Measurements from ENCODE around the gene CCDC138.

The CCDC138 gene

DNA sequence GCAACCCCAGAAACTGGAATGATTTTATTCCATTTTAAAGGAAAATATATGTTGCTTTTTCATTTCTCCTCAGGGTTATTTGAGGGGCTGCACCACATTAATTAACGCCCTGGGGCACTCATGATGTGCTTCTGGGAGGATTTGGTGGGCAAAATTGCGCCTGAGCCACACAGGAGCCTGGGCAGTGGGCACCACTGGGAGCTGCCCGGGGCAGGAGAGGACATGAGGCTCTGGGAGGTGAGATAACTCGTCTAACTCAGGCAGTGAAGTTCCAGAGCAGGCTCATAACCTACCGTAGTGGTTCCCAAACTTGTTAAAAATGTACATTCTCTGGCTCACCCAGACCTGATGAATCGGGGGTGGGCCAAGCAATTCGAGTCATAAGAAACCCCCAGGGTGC, 134.1 kb downstream of the CCDC138 start:
- no peak for DNase-seq

DNA sequence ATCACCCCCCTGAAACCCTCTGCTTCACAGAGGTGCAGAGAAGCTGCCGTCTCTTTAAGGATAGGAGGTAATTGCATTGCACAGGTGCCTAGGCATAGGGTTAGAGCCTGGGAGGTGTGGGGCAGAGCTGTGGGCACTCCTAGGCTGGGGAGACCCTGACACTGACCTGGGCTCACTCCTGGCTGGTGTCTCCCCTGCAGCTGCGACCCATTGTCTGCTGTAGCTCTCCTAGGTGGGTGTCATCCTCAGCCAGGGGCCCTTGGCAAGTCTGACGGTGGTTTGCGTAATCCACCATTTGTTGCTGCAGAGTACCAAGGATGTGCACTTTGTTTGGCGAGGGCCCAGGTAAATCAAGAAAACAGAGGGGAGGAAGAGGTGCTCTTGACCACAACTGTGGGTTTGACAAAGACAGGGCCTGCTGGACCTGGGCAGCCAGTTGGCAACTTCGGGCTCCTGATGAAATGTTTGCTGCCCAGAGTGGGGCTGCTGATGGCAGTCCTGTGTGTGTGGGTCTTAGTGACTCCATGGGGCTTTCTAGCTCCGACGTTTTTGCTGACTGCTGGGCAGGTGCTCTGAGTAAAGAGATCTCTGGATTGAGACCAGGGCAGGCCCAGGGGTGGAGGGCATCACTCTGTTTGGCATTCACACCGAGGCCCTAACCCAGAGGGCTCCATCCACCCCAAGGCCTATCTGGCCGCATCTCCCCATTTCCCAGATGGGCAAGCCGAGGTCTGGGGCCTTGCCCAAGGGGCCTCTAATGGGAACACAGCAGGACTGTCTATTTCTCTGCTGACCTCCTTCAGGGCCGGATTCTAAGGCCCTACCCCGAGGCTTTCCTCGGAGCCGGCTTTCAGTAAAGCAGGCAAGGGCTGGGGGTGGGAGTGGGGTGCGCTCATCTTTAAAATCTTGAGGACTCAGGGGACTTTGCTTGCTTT, 134.8 kb downstream of the CCDC138 start:
- DNase-seq: no peak

DNA sequence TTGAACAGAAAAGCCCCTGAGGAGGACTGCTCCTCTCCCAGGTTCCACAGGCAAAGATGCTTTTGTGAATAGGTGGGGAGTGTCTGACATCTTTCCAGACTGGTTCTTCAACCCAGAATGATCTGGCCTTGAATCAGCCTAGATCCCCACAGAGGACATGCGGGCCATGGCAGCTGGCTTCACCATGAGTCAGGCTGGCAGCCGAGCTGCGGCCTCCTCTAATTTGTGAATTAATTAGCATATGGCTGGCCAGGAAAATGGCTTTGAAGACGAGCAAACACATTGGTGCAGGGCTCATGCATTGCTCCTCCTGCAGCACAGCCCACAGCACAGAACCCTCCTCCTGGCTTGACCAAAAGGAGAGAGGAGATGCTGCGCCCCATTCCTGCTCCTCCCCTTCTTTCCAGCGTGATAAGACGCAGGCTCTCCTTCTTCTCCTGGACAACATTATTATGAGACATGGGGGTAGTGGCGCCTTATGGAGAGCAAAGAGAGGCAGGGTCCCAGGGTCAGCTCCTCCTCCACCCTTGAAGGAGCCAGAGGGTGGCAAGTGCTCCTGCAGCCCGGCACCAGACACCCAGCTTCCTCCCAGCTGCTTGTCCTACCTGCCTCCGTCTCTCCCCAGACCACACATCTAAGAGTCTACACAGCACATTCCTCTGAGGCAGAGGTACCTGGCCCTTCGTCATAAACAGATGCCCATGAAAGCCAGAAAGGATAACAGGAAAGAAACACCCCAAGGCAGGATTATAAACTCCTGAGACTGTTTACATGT, 135.8 kb downstream of the CCDC138 start:
- DNase-seq: no peak

DNA sequence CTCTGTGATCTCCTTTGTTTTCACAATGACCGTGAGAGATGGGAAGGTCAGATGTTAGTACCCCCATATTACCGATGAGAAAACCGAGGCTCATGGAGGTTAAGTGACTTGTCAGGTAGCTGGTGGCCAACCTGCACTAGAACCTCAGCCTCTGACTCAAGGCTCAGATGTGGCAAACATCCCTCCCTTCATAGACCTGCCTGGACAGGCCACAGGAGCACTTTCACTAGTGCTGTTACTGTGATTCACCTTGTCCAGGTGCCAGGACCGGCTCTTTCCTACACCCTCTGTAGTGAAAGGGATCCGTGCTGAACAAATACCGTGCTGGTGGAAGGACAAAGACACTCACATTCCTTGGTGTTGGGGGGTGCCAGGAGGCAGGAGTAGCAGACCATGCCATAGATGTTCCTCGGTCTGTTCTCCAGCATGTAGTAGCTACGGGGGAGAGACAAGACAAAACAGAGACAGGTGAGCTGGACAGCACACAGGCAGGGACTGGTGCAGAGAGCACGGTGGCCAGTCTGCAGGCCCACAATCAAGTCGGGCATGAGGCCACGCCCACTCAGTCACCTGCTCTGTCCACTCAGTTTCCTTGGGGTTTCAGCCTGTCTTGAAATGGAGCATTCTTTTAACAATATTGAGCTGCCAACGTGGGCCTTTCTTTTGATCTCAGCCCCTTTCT, 136.6 kb downstream of the CCDC138 start:
- no peak for DNase-seq

DNA sequence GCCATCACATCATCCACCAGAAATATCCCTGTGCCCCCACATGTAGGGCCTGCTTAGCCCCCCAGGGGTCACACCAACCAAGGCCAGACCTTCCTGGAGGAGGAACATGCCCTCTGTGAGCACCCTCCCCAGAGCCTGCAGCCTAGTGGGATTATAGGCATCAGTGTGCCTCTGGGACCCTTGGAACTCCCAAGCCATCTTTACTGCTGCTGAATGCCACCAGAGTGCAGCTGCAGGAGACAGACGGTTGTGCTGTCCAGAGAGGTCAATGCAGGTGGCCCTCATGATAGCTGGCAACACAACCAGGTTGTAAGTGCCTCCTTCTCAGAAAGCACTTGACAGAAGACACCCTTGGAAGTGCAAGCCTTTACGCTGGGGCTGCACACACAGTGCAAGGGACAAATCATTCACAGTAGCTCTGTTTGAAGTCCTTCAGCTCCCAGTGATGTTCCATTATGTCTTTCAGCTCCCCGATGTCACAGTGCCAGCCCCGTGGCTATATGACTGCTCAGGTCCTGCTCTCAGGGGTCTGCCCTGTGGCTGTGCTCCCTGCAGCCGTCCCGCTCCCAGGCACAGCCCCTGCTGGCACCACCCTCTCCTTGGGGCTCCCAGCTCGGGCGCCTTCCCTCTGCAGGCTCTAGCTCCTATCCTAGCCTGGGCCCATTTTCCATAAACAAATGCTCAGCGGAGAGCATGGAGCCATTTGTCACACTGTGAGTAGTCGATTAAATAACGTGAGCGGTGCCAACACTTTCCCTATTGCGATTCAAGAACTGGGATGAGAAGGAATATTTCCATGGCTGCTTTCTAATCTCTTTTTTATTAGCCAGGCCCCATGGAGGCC, 137.4 kb downstream of the CCDC138 start:
- no peak for DNase-seq

DNA sequence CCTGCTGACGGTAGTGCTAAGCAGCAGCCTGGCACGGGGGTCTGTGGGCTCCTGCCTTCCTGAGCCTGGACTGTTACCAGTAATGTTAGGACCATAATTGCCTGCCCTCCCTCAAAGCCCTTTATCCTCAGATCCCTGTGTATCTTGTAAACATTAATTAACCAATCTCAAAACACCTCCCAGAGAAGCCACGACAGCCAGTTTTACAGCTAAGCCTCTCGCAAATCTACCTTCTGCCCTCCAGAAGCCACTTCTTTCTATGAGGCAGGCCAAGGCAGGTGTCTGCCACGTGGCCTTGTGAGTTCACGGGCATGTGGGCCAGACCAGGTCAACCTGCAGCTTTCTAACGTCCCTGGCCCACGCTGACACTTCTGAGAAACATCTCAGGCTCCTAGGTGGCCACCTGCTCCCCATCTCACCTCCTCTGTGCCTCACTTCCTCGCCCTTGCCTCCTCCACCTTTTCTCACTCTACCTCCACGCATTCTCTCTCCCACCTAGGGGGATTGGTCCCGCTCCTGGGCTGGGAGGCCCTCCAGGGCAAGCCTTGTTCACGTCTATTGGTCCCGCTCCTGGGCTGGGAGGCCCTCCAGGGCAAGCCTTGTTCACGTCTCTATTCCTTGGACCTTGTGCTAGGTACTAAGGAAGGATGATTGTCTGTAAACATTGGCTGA, 138.1 kb downstream of the CCDC138 start:
- DNase-seq: no peak

DNA sequence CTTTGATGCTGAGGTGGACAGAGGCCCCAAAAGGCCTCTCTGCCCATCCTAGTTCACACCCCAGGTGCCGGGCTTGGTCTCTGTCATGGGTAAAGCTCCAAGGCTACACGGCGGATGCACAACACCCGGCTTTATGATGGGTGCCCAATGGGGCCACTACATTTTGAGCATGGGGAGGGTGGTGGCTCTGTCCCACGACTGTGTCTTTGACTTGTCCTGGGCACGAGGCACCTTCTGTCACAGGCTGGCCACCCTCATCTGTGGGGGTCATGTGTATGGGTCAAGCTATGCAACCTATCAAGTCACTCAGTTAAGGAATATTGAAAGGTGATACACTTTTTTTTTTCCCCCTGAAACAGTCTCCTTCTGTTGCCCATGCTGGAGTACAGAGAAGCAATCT, 138.7 kb downstream of the CCDC138 start:
- DNase-seq: no peak

DNA sequence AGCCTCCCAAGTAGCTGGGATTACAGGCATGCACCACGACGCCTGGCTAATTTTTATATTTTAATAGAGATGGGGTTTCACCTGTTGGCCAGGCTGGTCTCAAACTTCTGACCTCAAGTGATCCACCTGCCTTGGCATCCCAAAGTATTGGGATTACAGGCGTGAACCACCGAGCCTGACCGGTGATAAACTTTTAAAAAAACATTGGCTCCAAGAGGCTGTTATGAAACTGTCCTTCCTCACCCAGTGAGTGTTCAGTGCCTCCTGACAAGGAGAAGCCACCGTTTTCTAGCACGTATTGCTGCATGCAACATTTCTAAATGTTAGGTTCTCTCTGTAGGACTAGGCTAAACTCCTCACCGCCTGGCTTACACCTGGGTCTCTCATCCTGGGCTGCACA, 139.2 kb downstream of the CCDC138 start:
- DNase-seq: no peak
